GM12878 (cell line): ENCODE measurements around the gene RXFP1.

Experiments
- MAX ChIP-seq: IDR thresholded peaks from 2 replicates; pipeline ENCODE4 v1.6.1; 2012; ENCODE audit warnings: low read depth, low read length, improper control_type of control experiment
- RFX5 ChIP-seq: IDR thresholded peaks from 2 replicates; pipeline ENCODE4 v1.6.1; 2011; ENCODE audit warnings: low read depth, low read length, improper control_type of control experiment

- no peak for TF ChIP-seq MAX
- no peak for TF ChIP-seq RFX5
Measured at GRCh38 chr4:158530381-158530780, 8.7 kb downstream of the RXFP1 start.
